ENCODE measurements around the gene CD1D.
"Not testable (repeated sequence)": the region's sequence is repeated elsewhere in the genome, so short reads cannot be mapped to it uniquely, and the experiment has no call there.

The CD1D gene

GRCh38 chr1:158176849-158177699 lies 3.6 kb upstream of the CD1D start:
- DNase-seq: not testable (repeated sequence)

GRCh38 chr1:158177700-158178450 lies 2.8 kb upstream of the CD1D start:
- peak; percentile 27 for DNase-seq

- no peak for DNase-seq
Observed at GRCh38 chr1:158179301-158180041, 1.2 kb upstream of the CD1D start.

GRCh38 chr1:158181577-158181922 lies 855 bp downstream of the CD1D start:
- DNase-seq: no peak

GRCh38 chr1:158185770-158186169 lies 5.1 kb downstream of the CD1D start:
- DNase-seq: no peak

- DNase-seq: no peak
Observed at GRCh38 chr1:158186180-158186579, 5.5 kb downstream of the CD1D start.

- DNase-seq: no peak
Observed at GRCh38 chr1:158188611-158189010, 7.9 kb downstream of the CD1D start.

GRCh38 chr1:158189624-158190023 lies 8.9 kb downstream of the CD1D start:
- no peak for DNase-seq

GRCh38 chr1:158191299-158191698 lies 10.6 kb downstream of the CD1D start:
- no peak for DNase-seq

- no peak for DNase-seq
Observed at GRCh38 chr1:158196461-158196860, 15.8 kb downstream of the CD1D start.

GRCh38 chr1:158199849-158200248 lies 19.2 kb downstream of the CD1D start:
- no peak for DNase-seq

GRCh38 chr1:158200527-158200926 lies 19.8 kb downstream of the CD1D start:
- DNase-seq: no peak

GRCh38 chr1:158203693-158204457 lies 23.2 kb downstream of the CD1D start:
- DNase-seq: peak; percentile 31

- DNase-seq: no peak
Observed at GRCh38 chr1:158204458-158204827, 23.7 kb downstream of the CD1D start.

- DNase-seq: no peak
Observed at GRCh38 chr1:158208586-158209116, 28.0 kb downstream of the CD1D start.

- no peak for DNase-seq
Observed at GRCh38 chr1:158212320-158212719, 31.6 kb downstream of the CD1D start.

- DNase-seq: not testable (repeated sequence)
Observed at GRCh38 chr1:158223445-158223844, 42.8 kb downstream of the CD1D start.

GRCh38 chr1:158227904-158228623 lies 47.4 kb downstream of the CD1D start:
- no peak for DNase-seq

Measured in stimulated activated CD4-positive, alpha-beta T cell treated with anti-CD3 and anti-CD28 coated beads, Interleukin-4, amount 100 ng/mL, for 24 hours (primary cell).